Cerebellar cortex (tissue), 1 donor: ENCODE data around the gene CGB1.
A peak's percentile ranks its signal among the peaks of the same experiment; 100 is the strongest.
"Not testable (repeated sequence)": the region's sequence is repeated elsewhere in the genome, so short reads cannot be mapped to it uniquely, and the experiment has no call there.

Source experiments
- DNase-seq: peaks from one replicate; pipeline ENCODE4 v3.0.0-alpha.2; 2015; ENCODE audit warnings: low spot score

The CGB1 gene

GRCh38 chr19:49020931-49021895 lies 15.5 kb downstream of the CGB1 start:
- DNase-seq = peak; percentile 22

GRCh38 chr19:49020342-49020741 lies 16.4 kb downstream of the CGB1 start:
- no peak for DNase-seq

GRCh38 chr19:49019242-49019932 lies 17.3 kb downstream of the CGB1 start:
- DNase-seq = peak; percentile 28

- not testable (repeated sequence) for DNase-seq
Measured at GRCh38 chr19:49018388-49019241, 18.1 kb downstream of the CGB1 start.

GRCh38 chr19:49017666-49018351 lies 18.9 kb downstream of the CGB1 start:
- DNase-seq = peak; percentile 43

- no peak for DNase-seq
Measured at GRCh38 chr19:49017041-49017665, 19.5 kb downstream of the CGB1 start, which contains the start of gene LHB. Gene LHB, minus strand, starts transcription at chr19:49017091. Its CDS starts 10 bp downstream, at chr19:49017081.

- no peak for DNase-seq
Measured at GRCh38 chr19:49016067-49016839, 20.4 kb downstream of the CGB1 start.

GRCh38 chr19:49014870-49015255 lies 21.8 kb downstream of the CGB1 start:
- no peak for DNase-seq

- no peak for DNase-seq
Measured at GRCh38 chr19:49014123-49014869, 22.4 kb downstream of the CGB1 start.

- no peak for DNase-seq
Measured at GRCh38 chr19:49011194-49011593, 25.5 kb downstream of the CGB1 start.

- no peak for DNase-seq
Measured at GRCh38 chr19:49010453-49010852, 26.2 kb downstream of the CGB1 start.

- no peak for DNase-seq
Measured at GRCh38 chr19:49009828-49010227, 26.9 kb downstream of the CGB1 start.

GRCh38 chr19:49006905-49007304 lies 29.8 kb downstream of the CGB1 start:
- DNase-seq = no peak

- no peak for DNase-seq
Measured at GRCh38 chr19:49004964-49005614, 31.6 kb downstream of the CGB1 start.

GRCh38 chr19:49004133-49004532 lies 32.6 kb downstream of the CGB1 start:
- DNase-seq = no peak

GRCh38 chr19:48999481-49000325 lies 37.0 kb downstream of the CGB1 start:
- DNase-seq = peak; percentile 61

- DNase-seq = peak; percentile 49
Measured at GRCh38 chr19:48997972-48998371, 38.7 kb downstream of the CGB1 start.

GRCh38 chr19:48994035-48994386 lies 42.7 kb downstream of the CGB1 start:
- no peak for DNase-seq
